SIG-M5 treated with dmso at 0.1 percent for 504 hours (cell line): Measurements from ENCODE around the gene NAV2.
"Not testable (repeated sequence)": the region's sequence is repeated elsewhere in the genome, so short reads cannot be mapped to it uniquely, and the experiment has no call there.

Experiments
- DNase-seq: peaks from one replicate; lab custom pipeline; 2025; ENCODE audit not compliant: unreplicated experiment; lab: John Stamatoyannopoulos, UW

The NAV2 gene

GRCh38 chr11:19887842-19888241, 175.2 kb downstream of the NAV2 start:
- no peak for DNase-seq

GRCh38 chr11:19889531-19889930, 176.9 kb downstream of the NAV2 start:
- no peak for DNase-seq

DNA sequence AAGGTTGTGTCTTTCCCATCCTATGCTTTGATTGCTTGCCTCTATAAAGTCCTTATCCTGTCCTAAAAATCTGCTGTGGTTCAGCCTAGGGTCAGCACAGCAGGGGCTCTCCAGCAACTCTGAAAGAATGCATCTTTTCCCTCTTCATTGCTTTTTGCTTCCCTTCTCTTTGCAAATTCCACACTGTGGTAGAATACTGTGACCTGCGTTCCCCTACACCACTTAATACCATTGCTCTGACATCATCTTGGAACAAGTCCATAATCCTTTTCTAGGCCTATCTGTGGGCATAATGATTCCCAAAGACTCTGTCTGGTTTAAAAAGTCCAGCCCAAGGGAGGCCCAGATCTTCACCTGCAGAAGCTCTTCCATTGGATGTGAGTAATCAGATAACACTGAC, 177.7 kb downstream of the NAV2 start:
- DNase-seq, result no peak

- no peak for DNase-seq
These were observed 178.4 kb downstream of the NAV2 start for GRCh38 chr11:19891022-19891421.

DNA sequence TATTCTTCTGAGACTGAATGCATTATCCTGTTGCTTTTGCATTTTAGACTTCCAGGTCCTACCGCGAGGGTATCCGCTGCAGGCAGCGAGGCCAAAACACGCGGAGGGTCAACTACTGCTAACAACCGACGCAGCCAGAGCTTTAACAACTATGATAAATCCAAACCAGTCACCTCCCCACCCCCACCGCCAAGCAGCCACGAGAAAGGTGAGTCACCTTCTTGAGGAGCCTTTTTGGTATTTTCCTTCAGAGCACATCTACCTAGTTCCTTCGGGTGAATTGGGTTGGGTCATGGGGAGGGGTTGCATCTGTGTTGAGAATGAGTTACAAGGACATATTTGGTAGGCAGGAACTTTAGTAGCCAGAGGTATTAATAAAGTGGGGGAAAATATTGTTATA, 179.8 kb downstream of the NAV2 start:
- DNase-seq, result no peak

DNA sequence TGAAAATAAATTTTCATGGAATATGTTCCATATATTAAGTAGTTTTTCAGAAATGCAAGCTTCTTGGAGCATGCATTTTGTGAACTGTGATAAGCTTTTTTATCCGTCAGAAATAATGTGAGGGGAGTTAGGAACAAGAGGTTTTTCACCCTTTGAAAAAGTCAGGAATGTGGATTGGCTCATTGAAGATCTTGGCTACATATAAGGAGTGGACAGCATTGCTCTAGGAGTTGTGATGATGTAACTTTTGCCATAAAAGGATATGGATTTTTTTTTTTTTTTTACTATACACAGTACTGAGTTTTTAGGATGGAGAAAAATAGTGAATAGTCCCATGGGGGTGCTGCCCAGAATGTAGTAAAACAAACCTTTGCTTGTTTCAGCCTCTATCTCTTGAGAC, 180.2 kb downstream of the NAV2 start:
- no peak for DNase-seq

DNA sequence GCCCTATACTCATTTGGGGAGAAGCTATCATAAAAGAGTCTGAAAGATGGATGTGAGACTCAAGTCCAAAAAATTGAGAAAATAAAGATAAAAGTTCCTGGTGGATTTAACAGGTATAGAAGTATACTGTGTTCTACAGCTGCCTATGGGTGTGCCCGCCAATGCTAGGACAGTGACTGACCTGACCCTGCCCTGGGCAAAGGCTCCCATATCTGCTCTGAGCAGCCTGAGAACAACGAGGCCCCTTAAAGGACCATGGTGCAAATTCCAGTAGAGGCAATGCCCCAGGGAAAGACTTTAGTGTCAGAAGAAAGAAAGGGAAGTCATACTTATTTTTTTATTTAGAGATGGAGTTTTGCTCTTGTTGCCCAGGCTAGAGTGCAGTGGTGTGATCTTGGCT, 181.8 kb downstream of the NAV2 start:
- no peak for DNase-seq

- DNase-seq, result not testable (repeated sequence)
These were observed 182.4 kb downstream of the NAV2 start for GRCh38 chr11:19895037-19895436.

- DNase-seq, result no peak
These were observed 183.1 kb downstream of the NAV2 start for GRCh38 chr11:19895776-19896175.

- DNase-seq, result peak; percentile 44
These were observed 191.0 kb downstream of the NAV2 start for GRCh38 chr11:19903620-19904069.

DNA sequence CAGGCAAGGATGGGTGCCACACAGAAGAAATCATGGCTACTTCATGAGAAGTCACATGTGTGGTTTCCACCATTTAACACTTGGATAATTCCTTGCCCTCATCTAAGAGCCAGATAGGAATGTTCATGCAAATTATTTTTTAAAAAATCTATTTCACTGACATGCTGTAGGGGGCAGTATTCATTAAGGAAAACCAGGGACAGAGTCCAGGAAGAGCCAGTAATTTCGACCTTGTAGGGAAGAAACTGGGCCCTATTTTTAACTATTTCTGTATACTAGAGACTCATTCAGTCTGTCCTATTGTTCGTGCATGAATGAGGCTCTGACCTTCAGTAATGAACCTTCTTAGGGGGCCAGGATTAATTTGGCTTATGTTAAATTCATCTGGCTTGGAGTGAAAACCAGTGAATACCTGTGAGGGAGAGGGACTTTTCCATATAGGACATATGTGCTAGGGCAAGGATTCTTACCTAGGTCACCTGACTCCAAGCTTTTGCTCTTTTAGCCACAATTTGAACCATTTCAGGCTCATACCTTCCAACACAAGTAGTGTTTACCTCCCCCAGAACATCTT, 192.7 kb downstream of the NAV2 start:
- DNase-seq, result no peak

DNA sequence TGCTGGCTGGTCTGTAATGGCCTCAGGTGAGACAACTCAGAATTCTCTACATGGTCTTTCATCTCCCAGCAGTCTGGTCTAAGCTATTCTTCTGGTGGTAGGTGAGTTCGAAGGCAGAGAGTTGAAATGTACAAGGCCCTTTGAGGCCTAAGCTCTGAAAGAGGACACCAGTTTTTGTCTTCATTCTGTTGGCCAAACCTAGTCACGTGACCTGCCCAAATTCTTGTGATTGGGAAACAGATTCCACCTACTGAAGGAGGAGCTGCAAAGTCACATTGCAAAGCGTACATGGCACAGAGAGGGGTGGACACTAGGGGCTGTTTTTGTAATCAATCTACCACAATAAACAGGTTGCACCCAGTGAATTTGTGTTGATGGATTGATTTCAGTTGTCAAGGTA, 193.5 kb downstream of the NAV2 start:
- DNase-seq, result no peak

DNA sequence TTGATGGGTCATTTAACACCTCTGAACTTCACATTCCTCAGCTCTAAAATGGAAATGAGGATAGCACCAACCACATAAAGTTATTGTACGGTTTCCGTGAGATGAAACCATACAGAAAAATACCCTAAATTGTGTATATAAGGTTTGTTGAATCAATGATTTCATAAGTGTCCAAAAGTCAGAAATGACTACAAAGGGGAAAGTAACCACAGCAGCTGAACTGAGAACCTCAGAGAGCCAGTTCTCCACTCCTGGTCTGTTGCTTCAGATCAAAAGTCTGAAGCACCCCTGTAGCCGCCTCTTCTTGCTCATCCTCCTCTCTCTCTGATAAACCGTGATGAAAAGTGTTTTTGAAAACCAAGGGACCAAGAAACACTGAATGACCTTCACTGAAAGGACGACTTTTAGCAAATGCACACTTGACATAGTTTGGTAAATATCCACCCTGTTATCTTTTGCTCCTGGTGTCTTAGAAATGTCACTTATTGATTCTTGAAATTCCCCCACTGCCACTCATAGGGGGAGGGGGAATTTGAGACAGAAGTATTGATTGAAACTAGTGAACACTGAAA, 194.5 kb downstream of the NAV2 start:
- no peak for DNase-seq

- DNase-seq, result no peak
These were observed 195.2 kb downstream of the NAV2 start for GRCh38 chr11:19907839-19908238.

DNA sequence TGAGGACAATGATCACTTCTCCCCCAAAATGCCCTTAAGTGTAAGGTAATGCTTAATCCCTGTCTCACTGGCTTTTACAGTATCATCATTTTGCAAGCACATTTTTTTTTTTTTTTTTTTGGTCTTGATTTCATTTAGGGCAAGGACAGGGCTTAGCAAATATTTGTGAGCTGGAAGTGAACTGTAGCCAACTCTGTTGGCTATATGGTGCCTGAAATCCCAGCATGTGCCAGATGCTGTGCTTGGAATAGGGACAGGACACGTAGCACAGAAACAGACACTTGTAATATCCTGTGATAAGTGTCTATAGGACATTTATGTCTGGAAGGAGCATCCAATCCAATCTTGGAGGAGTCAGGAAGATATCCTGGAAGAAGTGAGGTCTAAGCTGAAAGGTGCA, 198.3 kb downstream of the NAV2 start:
- DNase-seq, result no peak

- DNase-seq, result no peak
These were observed 199.7 kb downstream of the NAV2 start for GRCh38 chr11:19912115-19912957.

DNA sequence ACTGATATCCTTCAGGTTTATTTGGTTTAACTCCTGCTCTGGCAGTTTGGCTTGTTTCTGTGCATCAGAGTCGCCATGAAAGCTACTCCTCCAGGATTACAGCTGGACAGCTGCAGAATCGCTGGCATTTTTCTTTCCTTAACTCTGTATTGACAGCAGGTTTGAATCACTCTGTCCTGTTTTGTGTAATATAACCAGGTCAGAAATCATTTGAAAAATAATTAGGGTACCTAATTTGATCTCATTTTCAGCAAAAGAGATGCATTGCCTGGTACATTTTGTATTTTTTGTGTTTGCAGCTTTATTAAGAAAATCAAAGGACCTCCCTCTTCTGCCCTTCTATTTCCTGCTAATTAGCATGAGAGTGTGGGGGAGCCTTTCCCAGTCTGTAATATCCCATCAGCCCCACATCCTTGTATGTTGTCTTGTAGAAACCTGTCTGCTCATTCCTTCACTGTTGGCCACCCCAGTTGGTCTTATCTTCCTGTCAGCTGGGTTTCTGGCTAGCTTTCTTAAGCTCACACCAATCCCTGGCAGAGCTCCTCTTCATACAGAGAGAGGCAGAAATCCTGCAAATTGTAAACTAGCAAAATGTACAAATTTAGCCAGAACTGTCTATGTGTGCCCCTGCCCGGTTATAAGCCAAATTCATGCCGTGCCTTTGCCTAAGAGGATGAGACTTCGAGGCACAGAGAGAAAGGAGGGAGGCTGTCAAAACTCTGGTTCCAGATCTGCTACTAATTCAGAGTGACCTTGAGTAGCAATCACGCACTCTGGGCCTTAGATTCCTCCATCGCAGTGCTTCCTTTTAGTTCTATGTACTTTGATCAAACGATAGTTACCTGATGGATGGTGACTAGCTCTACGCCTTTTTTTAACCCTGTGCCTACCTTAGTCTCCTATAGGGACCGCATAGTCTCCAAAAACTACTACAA, 200.6 kb downstream of the NAV2 start:
- no peak for DNase-seq

- no peak for DNase-seq
These were observed 201.2 kb downstream of the NAV2 start for GRCh38 chr11:19913893-19914249.

GRCh38 chr11:19915808-19916207, 203.2 kb downstream of the NAV2 start:
- DNase-seq, result no peak

DNA sequence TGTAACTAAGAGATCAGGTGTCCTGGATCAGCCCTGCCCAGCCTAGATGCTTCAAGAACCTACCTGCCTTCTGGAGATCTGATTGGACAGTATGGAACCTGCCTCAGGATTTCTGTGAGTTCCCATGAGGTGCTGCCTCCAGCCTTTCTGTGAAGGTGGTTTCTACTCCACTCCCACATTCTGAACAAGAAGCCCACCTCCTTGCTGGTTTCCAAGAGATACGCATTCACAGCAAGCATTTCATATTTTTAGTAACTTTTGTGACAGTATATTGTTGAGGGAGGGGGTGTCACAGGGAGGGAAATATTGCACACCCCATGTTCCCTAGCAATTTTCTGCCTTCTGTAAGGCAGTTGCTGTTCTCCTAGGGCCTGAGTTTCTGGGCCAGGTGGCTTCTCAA, 204.4 kb downstream of the NAV2 start:
- DNase-seq, result no peak

- no peak for DNase-seq
These were observed 205.8 kb downstream of the NAV2 start for GRCh38 chr11:19918302-19919049.
